ENCODE results near the gene LMO1. TPM values are rescaled to one million over a fixed set of nuclear protein-coding genes. Genes with fewer than 3 reads are reported as not detected.

Gene LMO1
- total and polyA plus RNA-seq, 2 experiments from 2014 or later: 0.33 TPM; not detected in 1

- H3K4me1 ChIP-seq (ENCODE audit: insufficient read depth): no peaks in the 10 kb centered on the region
- H3K4me2 ChIP-seq: no peak overlapping the region
- TF ChIP-seq CTCF (IDR thresholded peaks at IDR 0.05; ENCODE audit: poor library complexity) (no peak), EZH2phosphoT487 (IDR thresholded peaks at IDR 0.05; ENCODE audit: low read depth, severe bottlenecking, unreplicated experiment) (no peak), EZH2 (IDR thresholded peaks at IDR 0.05; ENCODE audit: borderline replicate concordance) (no peak)
- H3K9me2 ChIP-seq (replicated peaks; ENCODE audit: insufficient read depth): no peaks in the 10 kb centered on the region
- H3K36me3 ChIP-seq (replicated peaks; ENCODE audit: insufficient read depth, low read depth): no peaks in the 10 kb centered on the region
- no peak overlapping the region for H3K4me3 ChIP-seq
- no peak overlapping the region for H3K27ac ChIP-seq
- H3K9me3 ChIP-seq (ENCODE audit: low read depth): no peaks in the 10 kb centered on the region
- WGBS (ENCODE audit: low lambda C conversion rate, missing lambda C conversion rate): 87% methylated on average over 5 of the region's 5 CpGs
- H4K20me1 ChIP-seq (ENCODE audit: insufficient read depth, poor library complexity, severe bottlenecking): no peaks in the 10 kb centered on the region
- H3K27me3 ChIP-seq: no peaks in the 10 kb centered on the region
- no peaks in the 10 kb centered on the region for H3K79me2 ChIP-seq
- DNase-seq (ENCODE audit: low spot score): no peak
- H2AFZ ChIP-seq: no peak overlapping the region
Measured at GRCh38 chr11:8252388-8252787, 11.3 kb downstream of the LMO1 start.

GRCh38 chr11:8251616-8252295 is 11.9 kb downstream of the LMO1 start:
- no peaks in the 10 kb centered on the region for H3K79me2 ChIP-seq
- no peak for TF ChIP-seq EZH2phosphoT487 (IDR thresholded peaks at IDR 0.05; ENCODE audit: low read depth, severe bottlenecking, unreplicated experiment)
- TF ChIP-seq CTCF (IDR thresholded peaks at IDR 0.05; ENCODE audit: poor library complexity): no peak
- TF ChIP-seq EZH2 (IDR thresholded peaks at IDR 0.05; ENCODE audit: borderline replicate concordance): no peak
- H3K27ac ChIP-seq: no peak overlapping the region
- H3K4me2 ChIP-seq: no peak overlapping the region
- no peaks in the 10 kb centered on the region for H3K9me2 ChIP-seq (replicated peaks; ENCODE audit: insufficient read depth)
- no peaks in the 10 kb centered on the region for H3K9me3 ChIP-seq (ENCODE audit: low read depth)
- H3K36me3 ChIP-seq (replicated peaks; ENCODE audit: insufficient read depth, low read depth): no peaks in the 10 kb centered on the region
- H2AFZ ChIP-seq: no peak overlapping the region
- WGBS (ENCODE audit: low lambda C conversion rate, missing lambda C conversion rate): 92% methylated on average over 10 of the region's 10 CpGs
- H3K4me1 ChIP-seq (ENCODE audit: insufficient read depth): no peaks in the 10 kb centered on the region
- no peaks in the 10 kb centered on the region for H4K20me1 ChIP-seq (ENCODE audit: insufficient read depth, poor library complexity, severe bottlenecking)
- H3K4me3 ChIP-seq: no peak overlapping the region
- DNase-seq (ENCODE audit: low spot score): no peak
- H3K27me3 ChIP-seq: no peaks in the 10 kb centered on the region

GRCh38 chr11:8250981-8251615 is 12.6 kb downstream of the LMO1 start:
- Histone ChIP-seq H3K9me2 (replicated peaks; ENCODE audit: insufficient read depth) (no peaks in the 10 kb centered on the region), H3K4me3 (no peak overlapping the region), H3K36me3 (replicated peaks; ENCODE audit: insufficient read depth, low read depth) (no peaks in the 10 kb centered on the region), H3K4me1 (ENCODE audit: insufficient read depth) (no peaks in the 10 kb centered on the region), H4K20me1 (ENCODE audit: insufficient read depth, poor library complexity, severe bottlenecking) (no peaks in the 10 kb centered on the region), H3K27me3 (no peaks in the 10 kb centered on the region), H3K27ac (no peak overlapping the region), H2AFZ (no peak overlapping the region), H3K4me2 (no peak overlapping the region), H3K79me2 (no peaks in the 10 kb centered on the region), H3K9me3 (ENCODE audit: low read depth) (no peaks in the 10 kb centered on the region)
- TF ChIP-seq EZH2phosphoT487 (IDR thresholded peaks at IDR 0.05; ENCODE audit: low read depth, severe bottlenecking, unreplicated experiment) (no peak), CTCF (IDR thresholded peaks at IDR 0.05; ENCODE audit: poor library complexity) (no peak), EZH2 (IDR thresholded peaks at IDR 0.05; ENCODE audit: borderline replicate concordance) (no peak)
- no peak for DNase-seq (ENCODE audit: low spot score)
- 81% methylated on average over 11 of the region's 11 CpGs for WGBS (ENCODE audit: low lambda C conversion rate, missing lambda C conversion rate)
